ENCODE results near the gene INPP5A. TPM values are rescaled to one million over a fixed set of nuclear protein-coding genes. Genes with fewer than 3 reads are reported as not detected.

INPP5A gene
- total RNA-seq, 1 experiment from 2014 or later: 44.5 TPM

DNA sequence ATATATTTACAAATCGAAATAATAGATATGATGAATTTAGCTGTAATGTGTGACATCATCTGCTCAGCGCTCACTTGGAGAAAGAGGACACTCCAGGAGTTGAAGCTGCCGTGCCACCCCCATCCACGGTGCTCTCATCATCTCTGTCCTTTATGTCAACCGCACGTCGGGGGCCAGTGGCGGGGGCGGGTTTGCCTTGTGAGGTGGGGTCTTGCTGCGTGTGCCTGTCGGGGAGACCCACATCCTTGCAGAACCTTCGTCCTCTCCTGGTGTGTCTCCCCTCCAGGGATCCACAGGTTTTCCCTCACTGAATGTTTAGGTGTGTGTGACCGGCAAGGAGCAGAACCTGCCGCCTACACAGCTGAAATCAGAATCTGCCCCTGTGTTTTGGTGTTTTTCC lies 71.6 kb downstream of the INPP5A start:
- no peaks in the 10 kb centered on the region for H3K4me1 Mint-ChIP-seq (ENCODE audit: low read depth, unreplicated experiment)
- CTCF ChIA-PET: no interaction called here
- no peaks in the 10 kb centered on the region for H3K27me3 ChIP-seq (replicated peaks; ENCODE audit: control insufficient read depth, insufficient read depth, low read length)
- intact Hi-C loops (cut with micrococcal nuclease; ENCODE audit: unreplicated experiment): no loop called here
- no peak overlapping the region for H3K4me3 ChIP-seq (ENCODE audit: low read depth, low read length)
- peaks cover 10% of the 10 kb centered on the region for H3K36me3 Mint-ChIP-seq (ENCODE audit: insufficient read depth, unreplicated experiment)
- H3K4me1 ChIP-seq: no peaks in the 10 kb centered on the region
- H3K9me3 Mint-ChIP-seq (ENCODE audit: unreplicated experiment): no peaks in the 10 kb centered on the region
- H3K27me3 Mint-ChIP-seq (ENCODE audit: insufficient read depth, unreplicated experiment): no peaks in the 10 kb centered on the region
- no TSS peak for BruUV-seq (replicated peaks)
- no peak overlapping the region for H3K27ac Mint-ChIP-seq (ENCODE audit: unreplicated experiment)
- no peaks in the 10 kb centered on the region for H3K9me3 ChIP-seq
- H3K4me3 Mint-ChIP-seq (ENCODE audit: unreplicated experiment): no peak overlapping the region
- TF ChIP-seq CTCF (IDR thresholded peaks at IDR 0.05; ENCODE audit: insufficient read depth in 1 of 2, low read depth in 1 of 2, low read length in 1 of 2, severe bottlenecking in 1 of 2, unreplicated experiment in 1 of 2): no peak
- no peak for DNase-seq
- POLR2A ChIA-PET: no interaction called here
- no peaks in the 10 kb centered on the region for H3K36me3 ChIP-seq (ENCODE audit: control insufficient read depth, insufficient read depth, low read length)

- H3K27me3 Mint-ChIP-seq (ENCODE audit: insufficient read depth, unreplicated experiment): no peaks in the 10 kb centered on the region
- Histone ChIP-seq H3K9me3 (no peaks in the 10 kb centered on the region), H3K4me3 (ENCODE audit: low read depth, low read length) (no peak overlapping the region), H3K36me3 (ENCODE audit: control insufficient read depth, insufficient read depth, low read length) (no peaks in the 10 kb centered on the region), H3K27me3 (replicated peaks; ENCODE audit: control insufficient read depth, insufficient read depth, low read length) (no peaks in the 10 kb centered on the region), H3K4me1 (no peaks in the 10 kb centered on the region)
- CTCF ChIA-PET: interaction anchor here (0.6 kb wide), 1 partner anchor 222 kb away, joined by 3 read pairs; no protein-coding TSS in a partner anchor
- BruUV-seq (replicated peaks): no TSS peak
- H3K4me3 Mint-ChIP-seq (ENCODE audit: unreplicated experiment): no peak overlapping the region
- H3K4me1 Mint-ChIP-seq (ENCODE audit: low read depth, unreplicated experiment): no peaks in the 10 kb centered on the region
- POLR2A ChIA-PET: no interaction called here
- peak in 1 of 2 experiments; percentile 25 for DNase-seq
- peaks cover 10% of the 10 kb centered on the region for H3K36me3 Mint-ChIP-seq (ENCODE audit: insufficient read depth, unreplicated experiment)
- no peak overlapping the region for H3K27ac Mint-ChIP-seq (ENCODE audit: unreplicated experiment)
- TF ChIP-seq CTCF (IDR thresholded peaks at IDR 0.05; ENCODE audit: insufficient read depth in 1 of 2, low read depth in 1 of 2, low read length in 1 of 2, severe bottlenecking in 1 of 2, unreplicated experiment in 1 of 2): no peak
- intact Hi-C loops (cut with micrococcal nuclease; ENCODE audit: unreplicated experiment): no loop called here
- H3K9me3 Mint-ChIP-seq (ENCODE audit: unreplicated experiment): no peaks in the 10 kb centered on the region
Observed at GRCh38 chr10:132610071-132610701, 72.6 kb downstream of the INPP5A start.

GRCh38 chr10:132611026-132611910 lies 73.7 kb downstream of the INPP5A start:
- H3K9me3 ChIP-seq: no peaks in the 10 kb centered on the region
- H3K4me3 Mint-ChIP-seq (ENCODE audit: unreplicated experiment): no peak overlapping the region
- ChIA-PET CTCF (interaction anchor here (0.7 kb wide), 1 partner anchor 597 kb away, joined by 3 read pairs; no protein-coding TSS in a partner anchor), POLR2A (no interaction called here)
- no peak for TF ChIP-seq CTCF (IDR thresholded peaks at IDR 0.05; ENCODE audit: insufficient read depth in 1 of 2, low read depth in 1 of 2, low read length in 1 of 2, severe bottlenecking in 1 of 2, unreplicated experiment in 1 of 2)
- no TSS peak for BruUV-seq (replicated peaks)
- H3K4me1 Mint-ChIP-seq (ENCODE audit: low read depth, unreplicated experiment): no peaks in the 10 kb centered on the region
- H3K36me3 Mint-ChIP-seq (ENCODE audit: insufficient read depth, unreplicated experiment): peaks cover 10% of the 10 kb centered on the region
- peak in 1 of 2 experiments; percentile 32 for DNase-seq
- no peaks in the 10 kb centered on the region for H3K4me1 ChIP-seq
- no peak overlapping the region for H3K27ac Mint-ChIP-seq (ENCODE audit: unreplicated experiment)
- no peaks in the 10 kb centered on the region for H3K27me3 ChIP-seq (replicated peaks; ENCODE audit: control insufficient read depth, insufficient read depth, low read length)
- no peaks in the 10 kb centered on the region for H3K9me3 Mint-ChIP-seq (ENCODE audit: unreplicated experiment)
- H3K36me3 ChIP-seq (ENCODE audit: control insufficient read depth, insufficient read depth, low read length): no peaks in the 10 kb centered on the region
- intact Hi-C loops (cut with micrococcal nuclease; ENCODE audit: unreplicated experiment): no loop called here
- no peak overlapping the region for H3K4me3 ChIP-seq (ENCODE audit: low read depth, low read length)
- no peaks in the 10 kb centered on the region for H3K27me3 Mint-ChIP-seq (ENCODE audit: insufficient read depth, unreplicated experiment)
